ENCODE data around the gene RABL3. TPM values are rescaled to one million over a fixed set of nuclear protein-coding genes. Genes with fewer than 3 reads are reported as not detected.

Gene RABL3
- total and polyA plus RNA-seq, 2 donors (not counting 1 experiment from before 2014, with no cell fraction given): 11.9 to 13.4 TPM

- Histone ChIP-seq H3K4me1 (ENCODE audit: control insufficient read depth, extremely low read depth, insufficient read depth, low read length) (peaks cover 7% of the 10 kb centered on the region), H3K4me3 (replicated peaks in 1 of 4; ENCODE audit: control extremely low read depth in 1 of 4, insufficient read depth in 1 of 4, low read depth in 3 of 4, low read length in 4 of 4) (no peak overlapping the region), H3K9me3 (ENCODE audit: control insufficient read depth, insufficient read depth, low read depth, low read length) (no peaks in the 10 kb centered on the region), H3K27me3 (ENCODE audit: control insufficient read depth, insufficient read depth, low read length) (no peaks in the 10 kb centered on the region), H3K4me2 (ENCODE audit: extremely low read depth, insufficient read depth, low read length) (no peak overlapping the region), H3K27ac (ENCODE audit: insufficient read depth, low read length) (no peak overlapping the region), H3K9ac (ENCODE audit: insufficient read depth, low read length) (no peak overlapping the region), H3K79me2 (ENCODE audit: control insufficient read depth, insufficient read depth, low read length) (no peaks in the 10 kb centered on the region), H3K36me3 (ENCODE audit: control insufficient read depth, insufficient read depth, low read length) (no peaks in the 10 kb centered on the region), H4K20me1 (ENCODE audit: control insufficient read depth, extremely low read depth, insufficient read depth, low read length) (no peaks in the 10 kb centered on the region), H2AFZ (ENCODE audit: low read length) (no peak overlapping the region)
- no peak for DNase-seq (ENCODE audit: low read depth in 2 of 2)
- no peak for TF ChIP-seq EZH2 (IDR thresholded peaks at IDR 0.05; ENCODE audit: low read length, missing control alignments)
- no peak for TF ChIP-seq CTCF (conservative IDR thresholded peaks at IDR 0.05 in 1 of 2, IDR thresholded peaks at IDR 0.05 in 1 of 2; ENCODE audit: low read depth in 1 of 2, low read length in 2 of 2)
These were observed 61.3 kb downstream of the RABL3 start for GRCh38 chr3:120681018-120681417.

- no peak overlapping the region for H3K9ac ChIP-seq (ENCODE audit: insufficient read depth, low read length)
- H3K4me2 ChIP-seq (ENCODE audit: extremely low read depth, insufficient read depth, low read length): no peak overlapping the region
- no peaks in the 10 kb centered on the region for H3K9me3 ChIP-seq (ENCODE audit: control insufficient read depth, insufficient read depth, low read depth, low read length)
- TF ChIP-seq CTCF (conservative IDR thresholded peaks at IDR 0.05 in 1 of 2, IDR thresholded peaks at IDR 0.05 in 1 of 2; ENCODE audit: low read depth in 1 of 2, low read length in 2 of 2) (no peak), EZH2 (IDR thresholded peaks at IDR 0.05; ENCODE audit: low read length, missing control alignments) (no peak)
- no peaks in the 10 kb centered on the region for H3K79me2 ChIP-seq (ENCODE audit: control insufficient read depth, insufficient read depth, low read length)
- no peak overlapping the region for H3K27ac ChIP-seq (ENCODE audit: insufficient read depth, low read length)
- no peak for DNase-seq (ENCODE audit: low read depth in 2 of 2)
- H3K4me1 ChIP-seq (ENCODE audit: control insufficient read depth, extremely low read depth, insufficient read depth, low read length): peaks cover 7% of the 10 kb centered on the region
- no peak overlapping the region for H2AFZ ChIP-seq (ENCODE audit: low read length)
- no peak overlapping the region for H3K4me3 ChIP-seq (replicated peaks in 1 of 4; ENCODE audit: control extremely low read depth in 1 of 4, insufficient read depth in 1 of 4, low read depth in 3 of 4, low read length in 4 of 4)
- H3K36me3 ChIP-seq (ENCODE audit: control insufficient read depth, insufficient read depth, low read length): no peaks in the 10 kb centered on the region
- no peaks in the 10 kb centered on the region for H3K27me3 ChIP-seq (ENCODE audit: control insufficient read depth, insufficient read depth, low read length)
- no peaks in the 10 kb centered on the region for H4K20me1 ChIP-seq (ENCODE audit: control insufficient read depth, extremely low read depth, insufficient read depth, low read length)
These were observed 62.0 kb downstream of the RABL3 start for GRCh38 chr3:120680193-120680894.

GRCh38 chr3:120678984-120679383 is 63.3 kb downstream of the RABL3 start:
- peak in 1 of 2 donors; percentile 24 for DNase-seq (ENCODE audit: low read depth in 2 of 2)
- Histone ChIP-seq H3K9ac (ENCODE audit: insufficient read depth, low read length) (no peak overlapping the region), H3K27ac (ENCODE audit: insufficient read depth, low read length) (peak overlapping the region; percentile 13), H3K9me3 (ENCODE audit: control insufficient read depth, insufficient read depth, low read depth, low read length) (no peaks in the 10 kb centered on the region), H4K20me1 (ENCODE audit: control insufficient read depth, extremely low read depth, insufficient read depth, low read length) (no peaks in the 10 kb centered on the region), H3K27me3 (ENCODE audit: control insufficient read depth, insufficient read depth, low read length) (no peaks in the 10 kb centered on the region), H3K4me1 (ENCODE audit: control insufficient read depth, extremely low read depth, insufficient read depth, low read length) (peaks cover 7% of the 10 kb centered on the region), H3K4me2 (ENCODE audit: extremely low read depth, insufficient read depth, low read length) (peak overlapping the region; percentile 72), H2AFZ (ENCODE audit: low read length) (no peak overlapping the region), H3K4me3 (replicated peaks in 1 of 4; ENCODE audit: control extremely low read depth in 1 of 4, insufficient read depth in 1 of 4, low read depth in 3 of 4, low read length in 4 of 4) (peak overlapping the region in 1 of 4 experiments; percentile 10), H3K79me2 (ENCODE audit: control insufficient read depth, insufficient read depth, low read length) (no peaks in the 10 kb centered on the region), H3K36me3 (ENCODE audit: control insufficient read depth, insufficient read depth, low read length) (no peaks in the 10 kb centered on the region)
- TF ChIP-seq CTCF (conservative IDR thresholded peaks at IDR 0.05 in 1 of 2, IDR thresholded peaks at IDR 0.05 in 1 of 2; ENCODE audit: low read depth in 1 of 2, low read length in 2 of 2): no peak
- TF ChIP-seq EZH2 (IDR thresholded peaks at IDR 0.05; ENCODE audit: low read length, missing control alignments): no peak

Measured in fibroblast of lung (primary cell).